IPS-NIHi7 (cell line): ENCODE data around the gene CTCF.
A peak's percentile ranks its signal among the peaks of the same experiment; 100 is the strongest.

Experiments
- DNase-seq: peaks from one replicate; pipeline ENCODE4 v3.0.0; 2012; ENCODE audit warnings: mixed read lengths; ENCODE audit errors: extremely low spot score

Gene CTCF

DNA sequence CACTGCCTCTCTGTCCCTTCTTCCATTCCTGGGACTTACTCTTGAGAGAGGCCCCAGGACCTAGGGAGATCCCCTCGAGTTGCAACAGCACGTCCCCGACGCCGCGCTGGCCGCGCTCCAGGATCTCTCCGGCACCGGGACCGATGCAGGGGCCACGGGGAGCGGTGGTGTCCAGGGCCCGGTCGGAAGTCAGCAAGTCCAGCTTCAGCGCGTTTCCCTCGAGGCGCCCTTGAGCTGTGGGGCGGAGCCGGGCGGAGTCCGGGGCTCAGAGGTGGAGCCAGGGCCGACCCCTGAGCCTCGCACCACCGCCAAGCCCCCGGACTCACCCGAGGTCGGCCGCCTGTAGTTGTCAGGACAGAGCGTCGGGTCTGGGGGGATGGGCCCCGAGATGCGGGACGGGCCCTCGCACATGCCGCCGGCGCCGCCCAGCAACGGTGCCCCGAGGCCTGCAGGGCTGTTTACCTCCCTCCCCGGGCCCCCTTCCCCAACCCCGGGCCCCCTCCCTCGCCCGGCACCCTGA lies 103.8 kb downstream of the CTCF start:
- peak; percentile 67 for DNase-seq

DNA sequence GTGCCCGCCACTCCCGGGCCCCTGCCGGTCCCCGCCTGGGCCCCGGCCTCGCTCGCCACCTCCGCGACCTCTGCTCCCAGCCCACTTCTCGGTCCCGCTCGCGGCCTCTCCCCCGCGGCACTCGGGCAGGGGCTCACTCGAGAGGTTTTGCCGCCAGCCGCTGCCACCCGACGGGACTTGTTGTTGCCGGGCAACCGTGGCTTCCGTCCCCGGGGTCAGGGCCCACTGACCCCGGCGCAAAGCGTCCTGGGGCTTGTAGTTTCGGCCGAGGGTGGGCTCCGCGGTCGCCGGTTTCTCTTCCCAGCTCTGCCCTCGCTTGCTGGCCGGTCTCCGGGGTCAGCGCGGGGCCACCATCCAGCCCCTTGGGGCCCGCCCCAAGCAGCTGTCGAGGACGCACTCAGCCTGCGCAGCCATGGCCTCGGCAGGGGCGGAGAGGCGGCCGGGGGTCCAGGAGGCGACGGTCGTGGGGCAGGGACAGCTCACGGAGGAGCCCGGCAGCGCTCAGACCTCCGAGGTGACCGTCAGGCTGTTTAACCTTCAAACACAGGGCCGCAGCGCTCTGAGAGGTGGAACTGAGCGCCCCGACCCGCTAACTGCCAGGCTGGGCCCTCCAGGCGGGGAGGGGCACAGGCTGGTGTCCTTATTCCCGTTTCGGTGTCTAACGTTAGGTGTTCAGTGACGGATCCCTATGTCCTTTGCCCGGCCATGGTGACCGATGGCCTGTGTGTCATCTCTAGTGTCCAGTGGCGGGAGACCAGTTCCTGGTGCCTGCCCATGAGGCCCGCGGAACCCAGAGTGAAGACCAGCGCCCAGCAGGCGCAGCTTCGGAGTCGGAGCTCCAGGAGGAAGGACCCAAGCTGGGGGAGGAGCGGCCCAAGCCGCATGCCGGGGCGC lies 104.5 kb downstream of the CTCF start, which contains the start of the genes C16orf86 and ENKD1:
Gene C16orf86 (plus strand): TSS at position 256 of the 894 bp plus-strand sequence. CDS start 157 bp downstream, at position 413.
Gene ENKD1 (minus strand): TSS at position 192 of the 894 bp plus-strand sequence. CDS start 308 bp downstream, outside the sequence.
- DNase-seq: peak; percentile 94

GRCh38 chr16:67667453-67667816 lies 105.1 kb downstream of the CTCF start:
- DNase-seq: no peak

- DNase-seq: peak; percentile 91
Measured at GRCh38 chr16:67667817-67668494, 105.6 kb downstream of the CTCF start.

DNA sequence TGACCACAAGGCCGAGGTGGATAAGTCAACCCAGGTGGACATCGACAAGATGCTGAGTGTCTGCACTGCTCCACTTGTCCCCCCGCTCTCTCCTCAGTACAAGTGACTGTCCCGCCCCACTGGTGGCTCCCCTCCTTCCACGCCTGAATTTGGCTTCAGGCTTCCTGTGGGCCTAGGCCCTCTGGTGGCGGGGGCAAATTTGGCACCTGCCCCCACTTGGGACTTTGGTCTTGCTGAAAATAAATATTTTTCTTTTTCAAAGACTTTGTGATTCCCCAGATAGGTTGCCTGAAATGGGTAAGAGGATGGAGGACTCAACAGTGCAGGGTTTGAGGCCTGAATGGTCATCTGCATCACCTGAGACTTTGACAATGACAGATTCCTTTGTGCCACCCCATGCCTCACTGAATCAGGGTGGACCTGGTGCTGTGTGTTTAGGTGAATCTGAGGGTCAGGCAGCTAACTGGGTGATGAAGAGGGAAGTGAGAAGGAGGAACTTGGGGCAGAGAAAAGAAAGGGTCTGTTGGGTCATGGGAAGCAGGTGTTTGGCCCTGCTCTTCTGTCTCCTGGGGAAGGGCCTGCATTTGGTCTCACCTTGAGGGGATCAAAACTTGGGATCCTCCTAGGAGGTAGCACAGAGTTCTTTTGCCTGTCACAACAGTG lies 106.3 kb downstream of the CTCF start:
- DNase-seq: no peak

GRCh38 chr16:67669499-67670101 lies 107.3 kb downstream of the CTCF start:
- no peak for DNase-seq

GRCh38 chr16:67672306-67672705 lies 110.0 kb downstream of the CTCF start:
- no peak for DNase-seq

GRCh38 chr16:67672739-67673662 lies 110.7 kb downstream of the CTCF start:
- DNase-seq: peak; percentile 87

GRCh38 chr16:67673712-67674580 lies 111.6 kb downstream of the CTCF start:
- no peak for DNase-seq

DNA sequence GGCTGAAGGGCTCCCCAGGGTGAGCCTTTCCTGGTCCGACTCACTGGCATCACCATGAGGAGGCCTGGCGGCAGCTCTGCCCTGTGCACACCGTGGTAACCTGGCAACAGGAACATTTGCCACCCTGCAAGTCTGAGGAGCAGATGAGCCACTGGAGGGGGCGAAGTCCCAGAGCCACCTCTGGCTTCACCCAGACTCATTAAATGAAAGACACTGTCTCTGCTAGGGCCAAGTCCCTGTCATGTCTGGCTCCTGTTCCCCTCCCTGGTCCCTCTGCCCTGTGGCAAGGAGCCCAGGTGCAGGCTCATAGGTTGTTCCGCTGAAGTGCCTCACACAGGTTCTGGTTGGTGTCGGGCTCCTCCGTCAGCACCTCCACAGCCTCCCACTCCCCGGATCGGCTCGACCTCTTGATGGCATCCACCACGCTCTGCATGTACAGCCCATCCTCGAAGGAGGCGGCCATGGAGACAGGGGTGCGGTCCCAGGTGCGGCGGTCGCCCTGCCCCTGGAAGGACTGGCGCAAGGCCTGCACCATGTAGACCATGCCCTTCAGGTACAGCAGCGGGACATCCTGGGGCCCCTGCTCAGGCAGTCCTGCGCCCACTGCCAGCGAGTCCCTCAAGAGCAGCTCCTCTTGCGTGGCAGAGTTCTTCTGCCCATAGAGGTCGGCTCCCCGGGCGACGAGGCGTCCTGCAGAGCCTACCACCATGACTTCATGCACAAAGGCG lies 112.7 kb downstream of the CTCF start:
- DNase-seq: no peak

DNA sequence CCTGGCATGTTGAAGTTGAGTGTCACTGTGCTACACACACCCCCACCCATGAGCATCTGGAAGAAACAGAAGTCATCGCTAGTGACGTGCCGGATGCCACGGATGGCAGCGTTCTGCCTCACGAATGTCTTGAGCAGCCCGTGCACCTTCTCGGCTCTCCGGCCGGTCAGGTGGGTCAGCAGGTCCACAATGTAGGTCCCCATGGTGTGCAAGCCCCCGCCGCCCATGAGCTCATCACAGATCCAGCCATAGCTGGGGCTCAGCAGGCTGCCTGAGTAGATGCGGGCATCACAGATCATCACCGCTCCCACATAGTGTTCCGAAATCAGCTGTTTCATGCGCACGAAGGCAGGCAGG lies 113.2 kb downstream of the CTCF start:
- no peak for DNase-seq

GRCh38 chr16:67675999-67676398 lies 113.7 kb downstream of the CTCF start:
- DNase-seq: no peak

DNA sequence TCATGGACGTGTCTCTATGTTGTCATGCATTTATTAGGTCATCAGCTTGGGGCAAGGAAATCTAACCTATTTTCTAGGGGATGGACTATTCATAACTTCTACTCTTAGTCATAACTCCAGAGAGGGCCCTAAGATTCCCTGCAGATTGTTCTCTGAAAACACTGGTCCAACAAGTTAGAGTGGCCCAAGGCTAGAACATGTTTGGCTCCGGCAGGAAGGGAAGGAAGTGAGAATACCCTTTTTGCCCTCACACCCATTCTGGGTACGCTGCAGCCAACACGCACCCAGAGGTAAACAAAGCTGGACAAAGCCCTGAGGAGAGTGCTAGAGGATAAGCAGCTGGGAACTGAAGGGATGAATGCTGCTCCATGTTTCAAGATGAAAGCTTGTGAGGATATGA lies 114.2 kb downstream of the CTCF start:
- DNase-seq: no peak

DNA sequence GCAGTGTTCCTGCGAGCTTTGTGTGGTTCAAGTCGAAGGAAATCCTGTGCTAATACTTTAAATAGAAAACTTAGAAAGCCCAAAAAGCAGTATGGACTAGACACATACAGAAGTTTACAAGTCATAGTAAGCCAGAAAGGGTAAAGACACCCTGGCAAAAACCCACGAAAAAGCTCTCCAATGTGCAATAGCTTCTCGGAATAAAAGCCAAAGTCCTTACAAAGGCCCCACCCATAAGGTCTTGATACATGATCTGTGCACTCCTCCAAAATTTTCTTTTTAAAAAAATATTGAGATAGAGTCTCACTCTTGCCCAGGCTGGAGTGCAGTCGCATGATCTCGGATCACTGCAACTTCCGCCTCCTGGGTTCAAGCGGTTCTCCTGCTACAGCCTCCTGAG lies 114.6 kb downstream of the CTCF start:
- DNase-seq: no peak

- DNase-seq: no peak
Measured at GRCh38 chr16:67677712-67678111, 115.4 kb downstream of the CTCF start.

GRCh38 chr16:67678354-67679023 lies 116.2 kb downstream of the CTCF start:
- DNase-seq: no peak

GRCh38 chr16:67679935-67680897 lies 117.9 kb downstream of the CTCF start:
- no peak for DNase-seq
